Measurements from ENCODE around the gene ELN.
A peak's percentile ranks its signal among the peaks of the same experiment; 100 is the strongest.

ELN gene

DNA sequence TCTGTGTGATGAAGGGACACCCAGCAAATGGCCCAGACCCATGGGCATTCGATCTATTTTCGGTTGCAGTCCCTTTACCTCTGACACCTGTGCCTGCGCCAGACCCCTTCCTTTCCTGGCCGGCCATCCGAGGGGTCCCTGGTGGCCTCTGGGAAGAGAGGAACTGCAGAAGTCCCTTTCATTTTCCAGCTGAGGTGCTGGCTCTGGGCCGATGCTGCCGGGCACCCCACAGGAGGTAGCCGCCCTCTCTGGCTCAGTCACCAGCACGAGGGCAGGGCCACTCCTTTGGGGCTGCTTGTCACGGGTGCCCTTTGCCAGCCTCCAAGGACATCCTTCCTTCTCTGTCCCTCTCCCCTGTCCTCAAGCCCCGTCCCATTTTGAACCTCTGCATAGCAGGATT is 4.2 kb upstream of the ELN start:
- Mint-ChIP-seq H3K4me3 (no peak overlapping the region), H3K9me3 (no peaks in the 10 kb centered on the region), H3K27ac (no peak overlapping the region), H3K27me3 (ENCODE audit: low read depth) (peaks cover 22% of the 10 kb centered on the region), H3K4me1 (ENCODE audit: low read depth) (no peaks in the 10 kb centered on the region), H3K36me3 (ENCODE audit: low read depth) (no peaks in the 10 kb centered on the region)
- no peak for DNase-seq (ENCODE audit: low spot score)

DNA sequence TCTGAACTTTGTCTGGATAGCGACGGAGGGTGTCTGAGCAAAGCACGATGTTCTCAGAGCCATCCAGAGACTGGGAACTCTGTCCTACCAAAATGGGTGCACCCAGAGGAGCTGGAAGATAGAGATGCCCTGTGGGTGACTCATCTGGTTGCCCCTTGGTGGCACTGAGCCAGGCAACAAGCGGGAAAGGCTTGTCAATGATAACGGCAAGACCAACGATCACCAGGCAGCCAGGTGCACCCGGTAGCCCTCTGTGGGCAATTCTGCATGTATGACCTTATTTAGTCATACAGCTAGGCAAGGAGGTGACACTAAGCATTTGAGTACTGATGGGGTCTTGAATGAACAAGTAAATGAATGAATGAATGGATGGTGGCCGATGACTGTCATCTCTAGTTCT is 2.8 kb upstream of the ELN start:
- Mint-ChIP-seq H3K4me3 (no peak overlapping the region), H3K27ac (no peak overlapping the region), H3K4me1 (ENCODE audit: low read depth) (no peaks in the 10 kb centered on the region), H3K36me3 (ENCODE audit: low read depth) (no peaks in the 10 kb centered on the region), H3K27me3 (ENCODE audit: low read depth) (peaks cover 35% of the 10 kb centered on the region), H3K9me3 (no peaks in the 10 kb centered on the region)
- DNase-seq (ENCODE audit: low spot score): no peak

DNA sequence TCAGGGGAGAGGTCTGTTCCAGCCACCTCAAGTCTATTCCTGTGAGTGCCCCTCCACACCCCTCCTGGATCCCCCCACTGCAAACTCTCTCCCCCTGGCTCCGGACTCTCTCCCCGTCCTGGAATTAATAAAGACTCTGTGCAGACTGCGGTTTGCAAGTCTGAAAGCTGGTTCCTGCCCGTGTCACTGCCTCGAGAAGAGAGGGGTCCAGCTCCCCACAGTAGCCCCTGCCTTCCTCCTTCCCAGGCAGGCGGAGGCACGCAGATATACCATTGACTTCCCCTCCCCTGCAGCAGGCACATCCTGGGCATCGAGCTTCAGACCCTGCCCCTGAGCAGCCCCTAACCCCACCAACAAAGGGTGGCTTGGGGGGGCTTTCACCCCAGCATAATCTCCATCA is 2.2 kb upstream of the ELN start:
- Mint-ChIP-seq H3K27me3 (ENCODE audit: low read depth) (peaks cover 37% of the 10 kb centered on the region), H3K27ac (no peak overlapping the region), H3K4me3 (no peak overlapping the region), H3K9me3 (no peaks in the 10 kb centered on the region), H3K4me1 (ENCODE audit: low read depth) (no peaks in the 10 kb centered on the region), H3K36me3 (ENCODE audit: low read depth) (no peaks in the 10 kb centered on the region)
- DNase-seq (ENCODE audit: low spot score): no peak

DNA sequence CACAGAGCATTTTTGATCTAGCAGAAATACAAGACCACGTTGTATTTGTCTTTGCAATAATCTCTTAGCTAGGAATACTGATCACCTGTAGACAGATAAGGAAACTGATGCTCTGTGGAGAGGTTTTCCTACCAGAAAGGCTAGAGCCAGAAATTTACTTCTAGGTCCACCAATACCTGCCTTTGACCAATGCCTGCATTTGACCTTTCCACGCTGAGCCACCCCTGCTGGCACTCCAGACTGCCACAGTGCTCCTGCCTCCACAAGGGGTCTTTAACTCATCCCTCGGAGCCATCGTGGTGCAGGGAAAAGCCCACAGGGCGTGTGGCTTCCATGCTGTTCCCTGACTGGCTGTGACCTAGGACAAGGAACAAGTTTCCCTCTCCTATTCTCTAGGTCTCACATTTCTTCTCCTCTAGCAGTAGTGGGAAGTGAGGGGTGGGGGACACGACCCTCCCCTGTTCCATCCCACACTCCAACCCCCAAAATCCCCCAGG is 1.5 kb upstream of the ELN start:
- no peak for DNase-seq (ENCODE audit: low spot score)
- no peak overlapping the region for H3K27ac Mint-ChIP-seq
- peaks cover 42% of the 10 kb centered on the region for H3K27me3 Mint-ChIP-seq (ENCODE audit: low read depth)
- no peak overlapping the region for H3K4me3 Mint-ChIP-seq
- H3K4me1 Mint-ChIP-seq (ENCODE audit: low read depth): no peaks in the 10 kb centered on the region
- no peaks in the 10 kb centered on the region for H3K9me3 Mint-ChIP-seq
- H3K36me3 Mint-ChIP-seq (ENCODE audit: low read depth): no peaks in the 10 kb centered on the region

DNA sequence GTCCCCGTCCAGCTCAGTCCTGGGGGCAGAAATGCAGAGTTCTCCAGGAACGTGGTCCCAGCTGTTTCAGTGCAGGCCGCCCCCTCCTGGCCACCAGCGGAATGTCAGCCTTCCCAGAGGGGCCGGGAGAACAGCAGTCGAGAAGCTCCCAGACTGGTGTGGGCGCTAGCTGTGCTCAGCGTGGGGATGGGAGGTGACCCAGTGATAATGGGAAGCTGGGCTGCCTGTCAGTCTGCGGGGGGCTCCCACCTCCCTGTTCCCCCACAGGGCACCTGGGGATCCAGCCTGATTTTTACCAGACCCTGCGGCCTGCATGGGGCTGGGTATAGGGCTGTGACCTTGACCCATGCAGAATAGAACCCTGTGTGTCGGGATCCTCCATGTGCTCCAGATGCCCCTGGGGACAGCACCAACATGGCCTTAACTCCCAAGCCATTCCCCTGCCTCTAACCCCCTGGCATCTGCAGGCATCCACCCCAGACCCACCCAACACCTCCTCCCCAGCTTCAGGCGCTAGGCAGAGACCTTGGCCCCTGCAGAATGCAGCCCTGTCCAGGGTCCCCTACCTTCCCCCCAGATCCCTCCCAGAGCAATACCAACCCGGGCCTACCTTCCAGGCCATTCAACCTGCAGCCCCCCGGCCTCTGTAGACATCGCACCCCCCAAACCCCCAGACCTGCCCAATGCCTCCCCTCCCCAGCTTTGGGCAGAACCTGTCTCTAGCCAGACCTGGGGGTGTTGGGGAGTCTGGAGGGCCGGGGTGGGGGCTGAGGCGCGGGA is 880 bp upstream of the ELN start:
- H3K4me1 Mint-ChIP-seq (ENCODE audit: low read depth): no peaks in the 10 kb centered on the region
- H3K36me3 Mint-ChIP-seq (ENCODE audit: low read depth): no peaks in the 10 kb centered on the region
- H3K27me3 Mint-ChIP-seq (ENCODE audit: low read depth): peaks cover 47% of the 10 kb centered on the region
- H3K27ac Mint-ChIP-seq: no peak overlapping the region
- DNase-seq (ENCODE audit: low spot score): peak; percentile 36
- H3K4me3 Mint-ChIP-seq: no peak overlapping the region
- no peaks in the 10 kb centered on the region for H3K9me3 Mint-ChIP-seq

DNA sequence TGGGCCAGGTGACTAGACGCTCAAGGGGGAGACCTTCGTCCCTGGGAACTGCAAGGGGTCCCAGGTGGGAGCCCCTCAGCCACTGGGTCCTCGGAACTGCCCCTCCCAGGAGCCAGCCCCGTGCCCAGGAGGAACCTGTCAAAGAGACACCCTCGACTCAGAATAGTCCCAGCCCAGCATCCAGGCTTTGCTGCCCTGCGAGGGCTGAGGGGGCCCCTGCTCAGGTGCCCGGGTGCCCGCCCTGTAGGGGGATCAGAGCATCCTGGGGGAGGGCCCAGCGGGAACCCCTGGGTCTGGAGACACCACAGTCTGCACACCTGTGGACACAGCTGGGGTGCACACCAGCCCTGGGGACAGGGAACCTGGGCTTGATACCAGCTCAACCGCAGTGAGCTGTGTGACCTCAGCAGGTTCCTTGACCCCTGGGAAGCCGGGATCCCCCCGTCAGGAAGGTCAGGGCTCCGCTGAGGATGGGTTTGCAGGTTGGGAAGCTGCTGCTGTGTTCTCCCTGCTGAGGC is 407 bp downstream of the ELN start:
- no peak overlapping the region for H3K4me3 Mint-ChIP-seq
- no peaks in the 10 kb centered on the region for H3K4me1 Mint-ChIP-seq (ENCODE audit: low read depth)
- H3K27ac Mint-ChIP-seq: no peak overlapping the region
- H3K27me3 Mint-ChIP-seq (ENCODE audit: low read depth): peaks cover 48% of the 10 kb centered on the region
- DNase-seq (ENCODE audit: low spot score): no peak
- H3K36me3 Mint-ChIP-seq (ENCODE audit: low read depth): no peaks in the 10 kb centered on the region
- no peaks in the 10 kb centered on the region for H3K9me3 Mint-ChIP-seq

DNA sequence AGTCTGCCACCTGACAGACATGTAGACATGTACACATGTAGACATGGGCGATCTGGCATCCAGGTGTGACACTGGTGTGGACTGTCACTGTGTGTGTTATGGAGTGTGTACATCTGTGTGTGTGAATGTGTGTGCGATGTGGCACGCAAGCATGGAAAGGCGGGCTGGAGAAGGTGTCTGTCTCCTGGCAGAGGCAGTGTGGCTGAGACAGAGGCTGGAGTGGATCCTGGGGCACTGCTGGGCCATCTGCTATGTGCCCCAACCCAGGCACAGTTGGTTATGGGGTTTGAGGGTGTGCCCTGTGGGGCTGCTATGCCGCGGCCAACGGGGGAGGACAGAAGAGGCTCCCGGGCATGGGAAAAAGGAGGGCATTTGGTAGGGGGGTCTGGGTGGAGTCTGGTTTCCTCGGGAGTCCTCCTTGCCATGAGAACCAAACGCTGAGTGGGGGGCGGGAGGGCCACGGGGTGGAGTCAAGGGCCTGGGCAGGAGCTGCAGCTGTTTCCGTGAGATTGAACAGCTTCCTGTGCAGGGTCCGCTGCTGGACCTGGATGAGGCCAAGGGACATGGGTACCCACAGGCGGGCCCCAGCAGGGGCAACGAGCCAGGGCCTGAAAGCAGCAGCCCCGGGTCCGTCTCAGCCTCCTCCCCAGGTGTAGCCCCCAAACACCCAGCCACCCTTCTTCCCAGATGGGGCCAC is 1.3 kb downstream of the ELN start:
- H3K27me3 Mint-ChIP-seq (ENCODE audit: low read depth): peaks cover 48% of the 10 kb centered on the region
- no peak for DNase-seq (ENCODE audit: low spot score)
- H3K36me3 Mint-ChIP-seq (ENCODE audit: low read depth): no peaks in the 10 kb centered on the region
- H3K9me3 Mint-ChIP-seq: no peaks in the 10 kb centered on the region
- H3K27ac Mint-ChIP-seq: no peak overlapping the region
- no peak overlapping the region for H3K4me3 Mint-ChIP-seq
- no peaks in the 10 kb centered on the region for H3K4me1 Mint-ChIP-seq (ENCODE audit: low read depth)

DNA sequence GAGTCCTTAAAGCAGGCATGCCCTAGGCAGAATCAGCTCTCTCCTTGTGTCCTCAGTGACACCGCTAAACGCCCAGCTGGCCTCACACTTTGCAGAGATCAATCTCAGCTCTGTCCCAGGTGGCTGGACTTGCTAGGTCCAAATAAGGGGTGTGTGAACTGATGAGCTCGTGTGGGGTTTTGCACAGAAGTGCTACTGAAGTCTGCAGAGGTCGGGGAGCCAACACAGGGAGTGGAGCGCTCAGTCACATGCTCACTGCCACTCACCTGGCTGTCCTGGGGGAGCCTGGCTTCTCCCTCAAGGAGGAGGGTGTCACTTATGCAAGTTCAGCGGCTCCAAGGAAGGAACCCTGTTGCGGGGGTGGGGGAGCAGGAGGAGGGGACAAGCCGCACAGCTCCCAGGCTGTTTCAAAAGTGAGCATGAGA is 2.0 kb downstream of the ELN start:
- no peak overlapping the region for H3K4me3 Mint-ChIP-seq
- H3K4me1 Mint-ChIP-seq (ENCODE audit: low read depth): no peaks in the 10 kb centered on the region
- H3K36me3 Mint-ChIP-seq (ENCODE audit: low read depth): no peaks in the 10 kb centered on the region
- no peak overlapping the region for H3K27ac Mint-ChIP-seq
- H3K27me3 Mint-ChIP-seq (ENCODE audit: low read depth): peaks cover 48% of the 10 kb centered on the region
- DNase-seq (ENCODE audit: low spot score): no peak
- no peaks in the 10 kb centered on the region for H3K9me3 Mint-ChIP-seq

DNA sequence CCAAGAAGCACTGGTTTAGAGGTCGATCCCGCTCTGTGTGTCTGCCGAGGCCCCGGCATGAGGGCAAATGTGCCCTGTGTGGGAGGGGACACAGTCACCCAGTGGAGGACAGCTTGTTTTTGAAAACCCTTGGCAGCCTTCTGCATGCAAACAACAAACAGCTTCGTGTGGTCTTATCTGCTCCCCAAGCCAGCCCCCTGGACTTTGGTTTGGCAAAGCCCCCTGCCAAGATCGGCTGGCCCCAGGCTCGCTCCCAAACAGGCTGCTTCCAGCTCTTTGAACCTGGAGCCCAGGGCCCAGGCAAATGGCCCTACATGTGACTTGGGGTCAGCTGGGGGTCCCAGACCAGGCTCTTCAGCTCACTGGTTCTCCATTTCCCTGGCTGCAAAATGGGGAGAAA is 2.9 kb downstream of the ELN start:
- H3K4me3 Mint-ChIP-seq: no peak overlapping the region
- H3K4me1 Mint-ChIP-seq (ENCODE audit: low read depth): no peaks in the 10 kb centered on the region
- H3K36me3 Mint-ChIP-seq (ENCODE audit: low read depth): no peaks in the 10 kb centered on the region
- no peak for DNase-seq (ENCODE audit: low spot score)
- no peak overlapping the region for H3K27ac Mint-ChIP-seq
- peaks cover 40% of the 10 kb centered on the region for H3K27me3 Mint-ChIP-seq (ENCODE audit: low read depth)
- H3K9me3 Mint-ChIP-seq: no peaks in the 10 kb centered on the region

DNA sequence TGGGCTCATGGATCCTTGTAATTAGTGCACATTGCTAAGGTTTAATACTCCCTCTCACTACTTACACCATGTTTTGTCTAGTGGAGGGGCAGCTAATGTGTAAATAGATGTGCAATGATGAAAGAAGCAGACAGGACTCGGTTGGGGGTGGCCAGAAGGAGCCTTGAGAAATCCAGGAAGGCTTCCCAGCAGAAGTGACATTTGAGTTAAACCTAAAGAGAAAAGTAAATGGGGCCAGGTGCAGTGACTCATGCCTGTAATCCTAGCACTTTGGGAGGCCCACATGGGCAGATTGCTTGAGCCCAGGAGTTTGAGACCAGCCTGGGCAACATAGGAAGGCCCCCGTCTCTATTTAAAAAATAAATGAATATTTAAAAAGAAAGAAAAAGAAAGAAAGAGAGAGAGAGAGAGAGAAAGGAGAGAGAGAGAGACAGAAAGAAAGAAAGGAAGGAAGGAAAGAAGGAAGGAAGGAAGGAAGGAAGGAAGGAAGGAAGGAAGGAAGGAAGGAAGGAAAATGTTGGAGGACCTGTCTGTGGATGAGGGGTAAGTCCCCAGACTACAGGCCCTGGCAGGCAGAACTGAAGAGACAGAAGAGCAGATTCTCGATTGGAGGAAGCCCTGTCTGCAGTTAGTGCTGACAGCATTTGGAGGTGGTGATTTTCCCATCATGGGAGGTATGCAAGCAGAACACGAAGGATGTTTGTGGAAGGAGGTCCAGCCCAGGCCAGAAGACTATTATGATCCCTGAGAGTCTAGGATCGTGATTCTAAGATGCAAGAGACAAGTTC is 3.6 kb downstream of the ELN start:
- H3K4me1 Mint-ChIP-seq (ENCODE audit: low read depth): no peaks in the 10 kb centered on the region
- H3K36me3 Mint-ChIP-seq (ENCODE audit: low read depth): no peaks in the 10 kb centered on the region
- H3K27me3 Mint-ChIP-seq (ENCODE audit: low read depth): peaks cover 34% of the 10 kb centered on the region
- DNase-seq (ENCODE audit: low spot score): no peak
- no peaks in the 10 kb centered on the region for H3K9me3 Mint-ChIP-seq
- no peak overlapping the region for H3K4me3 Mint-ChIP-seq
- H3K27ac Mint-ChIP-seq: no peak overlapping the region

DNA sequence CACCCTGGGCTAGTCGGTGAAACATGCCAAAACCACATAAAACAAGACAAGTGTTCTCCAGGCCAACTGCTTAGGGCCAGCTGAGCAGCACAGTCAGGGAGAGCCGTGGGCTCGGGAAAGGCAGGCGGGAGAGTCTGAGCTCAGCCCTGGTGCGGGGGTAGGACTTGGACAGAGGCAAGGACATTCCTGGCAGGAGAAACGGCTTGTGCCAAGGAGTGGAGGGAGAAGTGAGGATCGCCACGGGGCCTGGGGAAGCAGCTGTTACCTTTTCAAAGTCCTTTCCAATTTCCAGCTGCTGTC is 4.2 kb downstream of the ELN start:
- H3K27ac Mint-ChIP-seq: no peak overlapping the region
- peaks cover 30% of the 10 kb centered on the region for H3K27me3 Mint-ChIP-seq (ENCODE audit: low read depth)
- H3K4me3 Mint-ChIP-seq: no peak overlapping the region
- no peaks in the 10 kb centered on the region for H3K4me1 Mint-ChIP-seq (ENCODE audit: low read depth)
- H3K9me3 Mint-ChIP-seq: no peaks in the 10 kb centered on the region
- H3K36me3 Mint-ChIP-seq (ENCODE audit: low read depth): no peaks in the 10 kb centered on the region
- DNase-seq (ENCODE audit: low spot score): no peak

DNA sequence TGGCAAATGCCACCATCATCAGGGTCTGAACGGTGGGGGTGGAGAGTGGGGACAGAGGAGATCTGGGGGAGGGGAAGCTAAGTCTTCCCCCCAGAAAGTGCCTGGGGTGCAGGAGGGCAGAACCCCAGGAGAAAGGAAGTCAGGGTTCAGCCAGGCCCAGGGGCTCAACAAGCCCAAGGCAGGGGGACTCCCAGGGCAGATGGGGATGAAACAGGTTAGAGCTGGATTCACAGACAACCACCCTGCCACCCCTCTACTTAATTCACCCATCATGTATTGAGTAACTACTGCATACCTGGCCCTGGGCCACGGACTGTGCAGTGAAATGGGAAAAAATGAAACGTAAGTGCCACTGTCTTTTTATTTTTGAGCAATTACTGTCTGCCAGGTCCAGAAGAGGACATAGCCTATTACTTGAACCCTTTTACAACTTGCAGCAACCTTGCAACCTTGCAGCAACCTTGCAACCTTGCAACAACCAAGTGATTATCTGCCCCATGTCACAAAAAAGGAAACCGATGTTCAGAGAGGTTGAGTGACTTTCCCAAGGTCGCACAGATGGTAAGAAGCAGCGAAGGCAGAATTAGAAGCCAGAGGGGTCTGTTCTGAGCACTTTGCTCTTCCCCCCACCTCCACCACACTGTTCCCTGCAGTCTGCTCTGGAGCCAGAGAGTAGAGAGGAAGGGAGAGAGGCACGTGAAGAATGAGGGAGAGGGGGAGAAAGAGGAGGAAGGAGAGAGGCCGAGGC is 4.8 kb downstream of the ELN start:
- no peaks in the 10 kb centered on the region for H3K36me3 Mint-ChIP-seq (ENCODE audit: low read depth)
- H3K9me3 Mint-ChIP-seq: no peaks in the 10 kb centered on the region
- no peaks in the 10 kb centered on the region for H3K4me1 Mint-ChIP-seq (ENCODE audit: low read depth)
- peaks cover 30% of the 10 kb centered on the region for H3K27me3 Mint-ChIP-seq (ENCODE audit: low read depth)
- H3K4me3 Mint-ChIP-seq: no peak overlapping the region
- no peak for DNase-seq (ENCODE audit: low spot score)
- H3K27ac Mint-ChIP-seq: no peak overlapping the region

DNA sequence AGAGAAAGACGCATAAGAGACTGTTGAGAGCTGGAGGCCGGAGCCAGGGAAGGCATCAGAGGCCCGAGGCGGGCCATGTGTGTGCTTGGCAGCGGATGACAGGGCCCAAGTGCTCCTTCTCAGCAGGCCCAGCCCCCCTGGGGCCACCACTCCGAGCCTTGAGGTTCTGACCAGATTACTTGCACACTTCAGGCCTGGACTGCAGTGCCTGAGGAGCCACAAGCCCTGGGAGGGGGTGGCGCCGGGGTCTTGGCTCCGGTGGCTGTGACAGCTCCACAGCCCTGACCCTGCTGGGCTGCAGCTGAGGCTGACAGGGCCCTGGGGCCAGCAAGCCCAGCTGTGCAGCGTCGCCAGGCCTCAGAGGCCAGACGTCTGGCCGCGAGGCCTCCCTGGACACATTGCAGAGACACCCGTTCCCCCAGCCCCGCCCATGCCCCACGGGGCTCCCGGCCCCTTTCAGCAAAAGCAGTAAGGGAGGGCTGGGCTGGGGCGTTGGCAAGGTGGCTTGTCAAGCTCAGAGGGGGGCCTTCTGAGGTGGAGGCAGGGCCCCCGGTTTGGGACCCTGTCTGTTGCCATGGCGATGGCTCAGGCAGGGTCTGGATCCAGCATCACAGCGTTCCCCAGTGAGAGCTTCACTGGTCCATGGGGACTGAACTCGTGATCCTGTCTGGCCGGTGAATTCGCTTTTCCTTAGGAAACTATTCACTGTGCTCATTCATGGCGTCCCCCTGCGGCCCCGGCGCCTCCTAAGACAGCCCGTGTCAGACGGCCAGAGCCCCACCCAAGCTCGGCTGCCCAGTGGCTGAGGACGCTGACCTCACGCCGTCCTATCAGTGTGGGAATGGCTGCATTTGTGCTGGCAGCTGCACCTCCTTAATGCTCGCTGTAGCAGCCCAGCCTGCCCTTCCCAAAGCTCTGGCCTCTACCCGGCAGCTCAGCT is 5.7 kb downstream of the ELN start:
- DNase-seq (ENCODE audit: low spot score): no peak
- no peaks in the 10 kb centered on the region for H3K4me1 Mint-ChIP-seq (ENCODE audit: low read depth)
- H3K36me3 Mint-ChIP-seq (ENCODE audit: low read depth): no peaks in the 10 kb centered on the region
- H3K27ac Mint-ChIP-seq: no peak overlapping the region
- peaks cover 28% of the 10 kb centered on the region for H3K27me3 Mint-ChIP-seq (ENCODE audit: low read depth)
- no peaks in the 10 kb centered on the region for H3K9me3 Mint-ChIP-seq
- H3K4me3 Mint-ChIP-seq: no peak overlapping the region
